ENCODE measurements around the gene FBL. TPM values are rescaled to one million over a fixed set of nuclear protein-coding genes. Genes with fewer than 3 reads are reported as not detected.

FBL gene
- total RNA-seq, 1 experiment from 2014 or later, result 186 TPM

GRCh38 chr19:39805104-39805503, 41.1 kb downstream of the FBL start:
- CTCF ChIA-PET, result no interaction called here
- POLR2A ChIA-PET (ENCODE audit: unreplicated experiment), result no interaction called here
- intact Hi-C loops (cut with micrococcal nuclease), result no loop called here

GRCh38 chr19:39802958-39803357, 43.2 kb downstream of the FBL start:
- CTCF ChIA-PET, result no interaction called here
- no peak overlapping the region for H3K4me2 ChIP-seq (ENCODE audit: low read length)

More at GRCh38 chr19:39805104-39805503, 41.1 kb downstream of the FBL start:
- H3K27me3 ChIP-seq (ENCODE audit: low read length), result no peaks in the 10 kb centered on the region
- no peak overlapping the region for H3K4me3 ChIP-seq (ENCODE audit: low read length)
- no peaks in the 10 kb centered on the region for H3K79me2 ChIP-seq (ENCODE audit: low read length)
- no peak overlapping the region for H3K4me2 ChIP-seq (ENCODE audit: low read length)
- TF ChIP-seq CTCF (conservative IDR thresholded peaks at IDR 0.05; ENCODE audit: low read depth, low read length) (no peak), EZH2phosphoT487 (IDR thresholded peaks at IDR 0.05; ENCODE audit: borderline replicate concordance, low read length) (no peak), EZH2 (IDR thresholded peaks at IDR 0.05; ENCODE audit: low read length, unreplicated experiment) (no peak)
- ATAC-seq, result no peak
- H2AFZ ChIP-seq (ENCODE audit: low read length), result no peak overlapping the region
- no TSS peak for BruUV-seq (replicated peaks)
- DNase-seq, result no peak
- H3K36me3 ChIP-seq (ENCODE audit: low read depth, low read length), result no peaks in the 10 kb centered on the region
- no peaks in the 10 kb centered on the region for H3K9me2 ChIP-seq (replicated peaks; ENCODE audit: low read length)
- no peak overlapping the region for H3K27ac ChIP-seq (ENCODE audit: low read length)
- H3F3A ChIP-seq (ENCODE audit: low read length, unreplicated experiment), result no peaks in the 10 kb centered on the region
- no peaks in the 10 kb centered on the region for H4K20me1 ChIP-seq (ENCODE audit: low read length)
- no peaks in the 10 kb centered on the region for H3K9me3 ChIP-seq (ENCODE audit: low read length)
- H3K9ac ChIP-seq (ENCODE audit: low read length), result no peak overlapping the region
- no peaks in the 10 kb centered on the region for H3K4me1 ChIP-seq (ENCODE audit: insufficient read depth, low read length)

More at GRCh38 chr19:39802958-39803357, 43.2 kb downstream of the FBL start:
- Histone ChIP-seq H3F3A (ENCODE audit: low read length, unreplicated experiment) (no peaks in the 10 kb centered on the region), H3K27me3 (ENCODE audit: low read length) (0 out of 2 replicates have a peak, but pooled peaks cover 4% of the 10 kb centered on the region), H4K20me1 (ENCODE audit: low read length) (no peaks in the 10 kb centered on the region), H3K79me2 (ENCODE audit: low read length) (no peaks in the 10 kb centered on the region), H3K9me2 (replicated peaks; ENCODE audit: low read length) (no peaks in the 10 kb centered on the region), H3K4me1 (ENCODE audit: insufficient read depth, low read length) (no peaks in the 10 kb centered on the region), H3K9me3 (ENCODE audit: low read length) (no peaks in the 10 kb centered on the region), H2AFZ (ENCODE audit: low read length) (no peak overlapping the region), H3K27ac (ENCODE audit: low read length) (no peak overlapping the region), H3K36me3 (ENCODE audit: low read depth, low read length) (no peaks in the 10 kb centered on the region), H3K4me3 (ENCODE audit: low read length) (no peak overlapping the region), H3K9ac (ENCODE audit: low read length) (no peak overlapping the region)
- intact Hi-C loops (cut with micrococcal nuclease), result no loop called here
- DNase-seq (no peak), ATAC-seq (no peak)
- TF ChIP-seq EZH2phosphoT487 (IDR thresholded peaks at IDR 0.05; ENCODE audit: borderline replicate concordance, low read length) (no peak), CTCF (conservative IDR thresholded peaks at IDR 0.05; ENCODE audit: low read depth, low read length) (no peak), EZH2 (IDR thresholded peaks at IDR 0.05; ENCODE audit: low read length, unreplicated experiment) (no peak)
- no TSS peak for BruUV-seq (replicated peaks)
- POLR2A ChIA-PET (ENCODE audit: unreplicated experiment), result no interaction called here

All from PC-3 (cell line).